ENCODE data around the gene PPP1R12A.
"Not testable (repeated sequence)": the region's sequence is repeated elsewhere in the genome, so short reads cannot be mapped to it uniquely, and the experiment has no call there.

The PPP1R12A gene

DNA sequence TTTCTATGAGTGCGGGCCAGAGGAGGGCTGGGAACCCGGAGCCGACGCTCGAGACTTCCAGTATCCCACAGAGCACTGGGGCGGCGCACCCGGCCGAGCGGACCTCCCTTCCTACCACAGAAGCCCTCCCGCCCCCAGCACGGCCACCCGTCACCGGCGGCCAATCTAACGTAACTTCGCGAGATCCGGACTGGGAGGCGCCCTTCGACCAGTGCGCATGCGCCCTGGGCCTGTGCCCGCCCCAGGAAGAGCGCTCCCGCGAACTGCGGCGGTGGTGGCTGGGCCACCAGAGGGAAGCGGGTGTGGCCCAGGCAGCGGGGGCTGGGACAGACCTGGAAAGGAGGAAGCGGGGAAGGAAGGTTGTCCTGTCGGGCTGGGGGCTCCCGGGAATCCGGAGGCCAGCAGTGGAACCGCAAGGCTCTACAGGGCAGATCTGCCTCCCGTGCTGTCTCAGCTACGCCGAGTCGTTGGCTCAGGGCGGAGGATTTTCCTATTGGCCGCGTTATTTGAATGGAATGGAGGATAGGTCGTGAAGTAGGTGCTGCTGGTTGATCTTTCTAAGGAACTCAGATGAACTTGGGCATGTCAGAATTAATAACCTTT, at the start of gene PPP1R12A:
PPP1R12A (minus strand) TSS at position 77 of the 603 bp plus-strand sequence. CDS start 166 bp downstream, outside the sequence.
- POLR2A ChIA-PET (ENCODE audit: low non-redundant PET) = no interaction called here
- peak within 1 kb of the TSS; percentile 94 for H3K27ac ChIP-seq
- CTCF ChIA-PET = interaction anchor here (0.8 kb wide), 1 partner anchor 799 kb away, joined by 3 read pairs; no protein-coding TSS in a partner anchor
- peak; percentile 91 for DNase-seq (ENCODE audit: low spot score)
- TF ChIP-seq, protein P1, sequence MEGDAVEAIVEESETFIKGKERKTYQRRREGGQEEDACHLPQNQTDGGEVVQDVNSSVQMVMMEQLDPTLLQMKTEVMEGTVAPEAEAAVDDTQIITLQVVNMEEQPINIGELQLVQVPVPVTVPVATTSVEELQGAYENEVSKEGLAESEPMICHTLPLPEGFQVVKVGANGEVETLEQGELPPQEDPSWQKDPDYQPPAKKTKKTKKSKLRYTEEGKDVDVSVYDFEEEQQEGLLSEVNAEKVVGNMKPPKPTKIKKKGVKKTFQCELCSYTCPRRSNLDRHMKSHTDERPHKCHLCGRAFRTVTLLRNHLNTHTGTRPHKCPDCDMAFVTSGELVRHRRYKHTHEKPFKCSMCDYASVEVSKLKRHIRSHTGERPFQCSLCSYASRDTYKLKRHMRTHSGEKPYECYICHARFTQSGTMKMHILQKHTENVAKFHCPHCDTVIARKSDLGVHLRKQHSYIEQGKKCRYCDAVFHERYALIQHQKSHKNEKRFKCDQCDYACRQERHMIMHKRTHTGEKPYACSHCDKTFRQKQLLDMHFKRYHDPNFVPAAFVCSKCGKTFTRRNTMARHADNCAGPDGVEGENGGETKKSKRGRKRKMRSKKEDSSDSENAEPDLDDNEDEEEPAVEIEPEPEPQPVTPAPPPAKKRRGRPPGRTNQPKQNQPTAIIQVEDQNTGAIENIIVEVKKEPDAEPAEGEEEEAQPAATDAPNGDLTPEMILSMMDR (conservative IDR thresholded peaks at IDR 0.05; ENCODE audit: low read depth) = no peak

DNA sequence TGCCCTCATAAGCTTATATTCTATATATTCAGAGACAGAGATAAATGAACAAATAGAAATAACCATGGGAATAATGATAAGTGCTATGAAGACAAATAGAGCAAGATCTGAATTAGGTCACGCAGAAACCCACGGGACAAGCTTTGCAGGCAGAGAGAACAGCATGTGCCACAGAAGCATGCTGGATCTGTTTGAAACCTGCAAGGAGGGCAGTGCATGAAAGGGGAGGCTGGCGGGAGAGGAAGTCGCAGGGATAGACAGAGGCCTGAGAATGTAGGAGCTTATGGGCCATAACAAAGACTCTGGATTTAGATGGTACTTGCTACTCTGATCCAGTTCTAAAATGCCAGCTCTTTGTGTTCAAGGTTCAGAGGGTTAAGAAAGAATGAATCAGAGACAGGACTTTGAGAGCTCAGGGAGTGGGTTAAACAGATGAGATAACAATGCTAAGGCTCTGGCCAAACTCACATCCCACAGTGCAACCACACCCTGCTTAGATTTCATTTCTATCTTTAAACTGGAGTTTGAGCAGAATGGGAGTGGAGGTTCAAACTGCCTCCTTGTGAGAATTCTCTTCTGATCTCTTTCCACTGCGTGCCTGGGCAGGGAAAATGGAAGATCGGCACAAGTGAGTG, 49.2 kb upstream of the PPP1R12A start:
- H3K27ac ChIP-seq = peak overlapping the region; percentile 79
- DNase-seq (ENCODE audit: low spot score) = peak; percentile 37
- TF ChIP-seq, protein P1 (conservative IDR thresholded peaks at IDR 0.05; ENCODE audit: low read depth) = no peak
- ChIA-PET POLR2A (ENCODE audit: low non-redundant PET) (no interaction called here), CTCF (interaction anchor here (0.6 kb wide), 1 partner anchor 144 kb away, joined by 3 read pairs; no protein-coding TSS in a partner anchor)

DNA sequence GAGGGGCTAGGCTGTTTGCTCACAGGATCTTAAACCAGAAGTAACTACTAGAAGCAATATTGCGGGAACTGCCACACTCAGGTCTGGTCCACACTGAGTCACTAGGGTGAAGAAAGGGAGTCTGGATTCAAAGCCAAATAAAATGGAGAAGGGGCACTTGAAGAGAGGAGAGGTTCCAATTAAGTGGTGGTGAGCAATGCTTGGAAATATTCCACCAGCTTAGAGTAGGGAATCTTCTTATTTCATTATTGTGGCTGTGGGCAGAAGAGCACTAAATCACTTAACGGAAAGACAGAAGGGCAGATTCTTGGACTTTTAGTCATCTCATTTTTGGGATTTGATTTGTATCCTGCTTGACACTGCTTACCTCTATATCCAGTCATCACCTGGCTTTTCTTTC, 48.6 kb upstream of the PPP1R12A start:
- peak; percentile 86 for DNase-seq (ENCODE audit: low spot score)
- H3K27ac ChIP-seq = peak overlapping the region; percentile 85
- ChIA-PET POLR2A (ENCODE audit: low non-redundant PET) (no interaction called here), CTCF (interaction anchor here (0.6 to 0.8 kb wide), 2 partner anchors 143 to 399 kb away, joined by 3 read pairs; no protein-coding TSS in a partner anchor)
- TF ChIP-seq, protein P1 (conservative IDR thresholded peaks at IDR 0.05; ENCODE audit: low read depth) = no peak

GRCh38 chr12:79982086-79983062, 47.5 kb upstream of the PPP1R12A start:
- ChIA-PET POLR2A (ENCODE audit: low non-redundant PET) (no interaction called here), CTCF (interaction anchor here (0.8 kb wide), 1 partner anchor 398 kb away, joined by 3 read pairs; no protein-coding TSS in a partner anchor)

GRCh38 chr12:79978692-79979091, 43.8 kb upstream of the PPP1R12A start:
- POLR2A ChIA-PET (ENCODE audit: low non-redundant PET) = no interaction called here
- no peak overlapping the region for H3K27ac ChIP-seq
- TF ChIP-seq, protein P1 (conservative IDR thresholded peaks at IDR 0.05; ENCODE audit: low read depth) = no peak
- CTCF ChIA-PET = no interaction called here
- DNase-seq (ENCODE audit: low spot score) = no peak

More at GRCh38 chr12:79982086-79983062, 47.5 kb upstream of the PPP1R12A start:
- TF ChIP-seq, protein P1 (conservative IDR thresholded peaks at IDR 0.05; ENCODE audit: low read depth) = no peak
- H3K27ac ChIP-seq = peak overlapping the region; percentile 85
- DNase-seq (ENCODE audit: low spot score) = no peak

- POLR2A ChIA-PET (ENCODE audit: low non-redundant PET); H3K27ac ChIP-seq; DNase-seq (ENCODE audit: low spot score); CTCF ChIA-PET: not testable (repeated sequence)
Measured at GRCh38 chr12:79977856-79978460, 43.1 kb upstream of the PPP1R12A start.
